ENCODE measurements around the gene LARGE2.
"Not testable (repeated sequence)": the region's sequence is repeated elsewhere in the genome, so short reads cannot be mapped to it uniquely, and the experiment has no call there.

The LARGE2 gene

DNA sequence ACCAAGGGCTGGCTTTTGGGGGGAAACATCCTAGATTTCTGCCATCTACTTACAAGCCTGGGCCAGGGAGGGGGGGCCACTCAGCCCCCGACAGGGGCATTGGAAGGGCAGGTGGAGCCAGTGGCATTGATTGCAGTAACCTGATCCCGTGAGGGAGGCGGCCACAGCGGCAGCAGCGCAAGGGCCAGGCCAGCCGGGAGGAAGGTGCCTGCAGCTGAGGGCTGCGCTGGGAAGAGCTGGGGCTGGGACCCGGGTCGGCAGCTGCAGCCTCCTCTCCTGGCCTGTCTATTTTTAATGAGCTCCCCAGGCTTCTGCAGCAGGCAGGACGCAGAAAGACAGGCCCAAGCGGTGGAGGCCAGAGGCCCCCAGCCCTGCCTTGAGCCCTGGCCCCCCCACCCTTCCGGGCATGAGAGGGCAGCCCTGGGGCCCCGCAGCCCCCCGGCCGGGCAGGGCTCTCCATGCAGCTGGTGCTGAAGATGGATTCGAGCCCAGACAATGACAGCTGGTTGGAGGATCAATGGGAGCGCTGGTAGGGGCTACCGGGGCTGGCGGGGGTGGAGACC is 26.0 kb upstream of the LARGE2 start:
- DNase-seq = no peak

DNA sequence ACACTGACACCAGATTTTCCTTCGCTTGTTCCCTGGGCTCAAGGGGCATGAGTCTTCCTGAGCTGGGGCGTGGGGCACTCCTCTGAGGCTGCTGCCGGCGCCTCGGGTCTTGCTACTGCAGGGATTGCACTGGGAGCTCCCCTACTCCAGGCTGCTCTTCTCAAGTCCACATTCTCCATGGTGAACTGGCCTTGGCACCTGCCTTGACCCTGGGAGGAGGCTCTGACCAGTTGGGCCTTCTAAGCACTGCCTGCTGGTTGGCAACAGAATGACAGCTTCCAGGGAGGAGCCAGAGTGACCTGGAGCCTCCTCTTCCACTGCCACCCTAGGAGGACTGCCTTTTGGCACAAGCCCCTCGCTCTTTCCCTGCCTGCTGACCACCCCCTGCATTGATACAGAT is 24.9 kb upstream of the LARGE2 start:
- no peak for DNase-seq

DNA sequence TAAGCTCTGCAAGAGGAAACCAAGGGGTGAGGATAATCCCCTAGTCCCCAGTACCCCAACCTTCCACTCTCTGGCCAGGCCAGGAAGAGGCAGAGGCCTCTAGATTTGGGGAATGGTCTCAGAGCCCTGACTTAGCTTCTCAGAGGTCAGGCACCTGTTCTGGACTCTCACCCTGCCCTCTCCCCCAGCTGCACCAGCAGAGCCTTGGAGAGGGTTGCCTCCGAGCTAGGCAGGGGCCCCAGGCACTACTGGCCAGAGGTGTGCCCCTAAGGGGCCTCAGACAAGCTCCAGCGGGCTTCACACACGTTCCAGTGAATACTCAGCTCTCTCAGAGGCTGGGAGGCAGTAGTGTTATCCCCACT is 23.4 kb upstream of the LARGE2 start:
- no peak for DNase-seq

DNA sequence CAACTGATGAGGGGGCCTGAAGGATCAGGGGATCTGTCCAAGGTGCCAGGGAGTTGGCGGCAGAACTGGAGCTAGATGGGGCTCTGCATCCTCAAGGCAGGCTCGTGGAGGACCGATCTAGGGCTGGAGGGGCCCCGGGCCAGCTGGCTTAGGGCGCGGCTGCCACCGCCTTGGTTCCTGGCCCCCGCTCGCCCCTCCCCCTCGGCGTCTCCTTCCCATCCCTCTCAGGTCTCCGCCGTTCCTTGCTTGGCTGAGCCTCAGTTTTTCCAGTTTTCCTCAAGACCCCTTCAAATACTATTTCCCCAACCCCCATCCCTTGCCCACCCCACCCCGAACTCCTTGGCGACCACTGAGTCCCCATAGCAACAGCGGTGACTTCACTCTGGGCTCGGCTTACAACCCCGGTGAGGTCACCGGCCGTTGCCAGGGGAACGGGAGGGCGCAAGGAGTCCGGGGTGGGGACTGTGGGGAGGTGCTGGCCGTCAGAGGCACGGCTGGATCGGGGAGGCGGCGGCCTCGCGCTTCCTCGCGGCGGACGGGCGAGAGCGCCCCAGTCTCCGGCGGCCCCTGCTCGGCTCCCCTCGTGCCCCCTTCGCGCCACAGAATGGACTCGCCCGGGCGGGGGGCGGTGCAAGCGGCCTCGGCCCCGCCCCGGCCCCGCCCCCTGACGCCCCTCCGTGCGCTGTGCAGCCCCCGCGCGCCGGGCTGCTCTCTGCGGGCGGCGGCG is 22.8 kb upstream of the LARGE2 start:
- DNase-seq = peak; percentile 83

DNA sequence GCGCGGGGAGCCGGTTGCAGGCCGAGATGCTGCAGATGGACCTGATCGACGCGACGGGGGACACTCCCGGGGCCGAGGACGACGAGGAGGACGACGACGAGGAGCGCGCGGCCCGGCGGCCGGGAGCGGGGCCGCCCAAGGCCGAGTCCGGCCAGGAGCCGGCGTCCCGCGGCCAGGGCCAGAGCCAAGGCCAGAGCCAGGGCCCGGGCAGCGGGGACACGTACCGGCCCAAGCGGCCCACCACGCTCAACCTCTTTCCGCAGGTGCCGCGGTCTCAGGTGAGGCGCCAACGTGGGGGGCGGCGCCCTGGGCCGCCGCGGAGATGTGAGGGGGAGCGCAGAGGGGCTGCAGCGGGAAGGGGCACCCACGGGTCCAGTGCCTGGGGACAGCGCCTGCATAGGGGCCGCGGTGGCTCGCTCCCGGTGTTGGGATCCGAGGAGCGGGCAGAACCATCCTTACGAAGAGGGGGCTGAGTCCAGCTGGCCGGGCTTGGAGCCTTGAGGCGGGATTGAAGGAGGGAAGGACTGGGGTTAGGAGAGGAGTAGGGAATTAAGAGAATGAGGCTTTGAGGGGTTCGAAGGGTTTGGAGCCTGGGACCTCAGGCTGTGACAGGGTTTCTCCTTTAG is 22.2 kb upstream of the LARGE2 start:
- not testable (repeated sequence) for DNase-seq

DNA sequence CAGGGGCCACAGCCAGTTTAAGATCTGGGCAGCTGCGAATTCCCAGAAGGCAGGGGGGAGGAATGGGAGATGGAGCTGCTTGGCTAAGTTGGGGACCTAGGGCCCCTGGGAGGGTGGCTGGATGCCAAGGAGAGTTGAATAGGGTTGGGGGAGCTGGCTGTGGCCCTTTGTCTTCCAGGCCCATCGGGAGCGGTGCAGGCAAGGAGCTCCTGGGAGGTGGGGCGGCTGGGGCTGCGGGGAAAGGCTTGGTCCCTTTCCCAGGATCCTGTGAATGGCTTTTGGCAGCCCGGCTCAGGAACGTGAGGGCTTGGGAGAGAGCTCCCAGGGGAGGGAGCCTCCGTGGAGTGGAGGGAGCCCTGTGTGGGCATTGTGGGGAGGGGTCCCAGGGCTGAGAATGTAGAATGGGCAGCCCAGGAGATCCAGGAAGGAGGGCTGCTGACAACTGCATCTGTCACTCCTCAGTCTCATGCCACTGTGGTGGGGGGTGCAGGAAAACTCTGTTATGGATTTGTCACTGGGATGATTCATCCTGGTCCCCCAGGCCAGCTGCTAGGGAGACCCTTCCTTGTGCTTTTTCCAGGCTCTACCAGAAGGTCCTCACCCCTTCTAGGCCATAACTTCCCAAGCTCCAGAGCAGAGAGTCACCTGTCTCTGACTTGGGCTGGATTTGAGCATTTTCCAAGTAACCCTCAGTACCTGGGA is 21.4 kb upstream of the LARGE2 start:
- no peak for DNase-seq

DNA sequence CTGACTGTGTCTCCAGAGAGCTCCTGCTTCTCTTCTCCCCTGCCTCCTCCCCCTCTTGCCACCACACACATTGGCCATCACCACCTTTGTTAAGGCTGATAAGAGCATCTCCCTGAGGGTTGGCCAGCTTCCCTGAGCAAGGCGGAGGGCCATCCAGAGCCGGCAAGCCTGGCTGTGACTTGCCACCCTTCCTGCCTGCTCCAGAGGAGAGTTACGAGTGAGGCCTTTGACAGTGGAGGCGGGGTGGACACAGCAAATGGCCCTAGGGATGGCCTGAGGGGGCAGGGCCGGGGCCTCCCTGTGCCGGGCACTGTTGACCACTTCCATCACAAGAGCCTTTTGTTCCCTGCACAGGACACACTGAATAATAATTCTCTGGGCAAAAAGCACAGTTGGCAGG is 20.8 kb upstream of the LARGE2 start:
- no peak for DNase-seq

DNA sequence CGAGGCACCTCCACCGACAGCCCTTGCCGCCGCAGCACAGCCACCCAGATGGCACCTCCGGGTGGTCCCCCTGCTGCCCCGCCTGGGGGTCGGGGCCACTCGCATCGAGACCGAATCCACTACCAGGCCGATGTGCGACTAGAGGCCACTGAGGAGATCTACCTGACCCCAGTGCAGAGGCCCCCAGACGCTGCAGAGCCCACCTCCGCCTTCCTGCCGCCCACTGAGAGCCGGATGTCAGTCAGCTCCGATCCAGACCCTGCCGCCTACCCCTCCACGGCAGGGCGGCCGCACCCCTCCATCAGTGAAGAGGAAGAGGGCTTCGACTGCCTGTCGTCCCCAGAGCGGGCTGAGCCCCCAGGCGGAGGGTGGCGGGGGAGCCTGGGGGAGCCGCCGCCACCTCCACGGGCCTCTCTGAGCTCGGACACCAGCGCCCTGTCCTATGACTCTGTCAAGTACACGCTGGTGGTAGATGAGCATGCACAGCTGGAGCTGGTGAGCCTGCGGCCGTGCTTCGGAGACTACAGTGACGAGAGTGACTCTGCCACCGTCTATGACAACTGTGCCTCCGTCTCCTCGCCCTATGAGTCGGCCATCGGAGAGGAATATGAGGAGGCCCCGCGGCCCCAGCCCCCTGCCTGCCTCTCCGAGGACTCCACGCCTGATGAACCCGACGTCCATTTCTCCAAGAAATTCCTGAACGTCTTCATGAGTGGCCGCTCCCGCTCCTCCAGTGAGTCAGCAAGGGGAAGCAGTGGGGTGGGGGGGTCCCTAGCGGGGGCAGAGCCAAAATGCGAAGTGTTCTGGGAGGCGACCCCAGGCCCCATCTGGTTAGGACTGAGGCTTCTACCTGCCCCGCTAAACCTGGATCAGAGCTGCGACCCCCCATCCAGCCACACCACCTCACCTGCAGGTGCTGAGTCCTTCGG is 19.7 kb upstream of the LARGE2 start:
- DNase-seq = no peak

DNA sequence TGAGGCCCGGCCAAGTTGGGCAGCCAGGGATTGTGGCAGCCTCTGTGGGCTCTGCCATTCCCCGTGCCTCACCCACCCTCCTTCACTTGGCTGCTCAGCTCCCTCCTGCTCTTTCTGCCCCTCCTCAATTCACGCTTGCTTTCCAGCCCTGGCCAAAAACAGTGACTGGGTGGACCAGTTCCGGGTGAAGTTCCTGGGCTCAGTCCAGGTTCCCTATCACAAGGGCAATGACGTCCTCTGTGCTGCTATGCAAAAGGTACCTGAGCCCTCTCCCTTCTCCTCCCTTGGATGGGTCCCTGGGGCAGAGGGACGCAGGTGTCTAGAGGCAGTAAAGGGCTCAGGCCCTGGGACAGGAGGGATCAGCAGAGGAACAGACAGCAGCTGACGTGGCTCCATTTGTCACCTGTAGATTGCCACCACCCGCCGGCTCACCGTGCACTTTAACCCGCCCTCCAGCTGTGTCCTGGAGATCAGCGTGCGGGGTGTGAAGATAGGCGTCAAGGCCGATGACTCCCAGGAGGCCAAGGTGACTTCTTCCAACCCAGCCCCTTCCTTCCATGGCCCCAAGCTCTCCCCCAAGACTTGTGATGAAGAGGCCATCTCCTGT is 18.0 kb upstream of the LARGE2 start:
- no peak for DNase-seq

DNA sequence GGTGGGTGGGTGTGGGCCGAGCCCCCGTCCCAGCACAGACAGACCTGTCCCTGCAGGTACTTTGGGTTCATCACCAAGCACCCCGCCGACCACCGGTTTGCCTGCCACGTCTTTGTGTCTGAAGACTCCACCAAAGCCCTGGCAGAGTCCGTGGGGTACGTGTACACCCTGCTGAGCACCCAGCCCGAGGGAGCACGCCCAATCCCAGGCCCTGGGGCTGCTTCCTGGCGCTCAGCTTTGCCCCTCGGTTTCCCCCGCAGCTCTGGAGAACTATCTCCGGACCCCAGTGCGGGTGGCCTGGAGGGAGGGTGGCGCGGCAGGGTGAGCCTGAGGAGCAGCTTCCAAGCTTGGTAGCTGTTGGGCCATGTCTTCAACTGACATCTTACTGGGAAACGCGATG is 17.4 kb upstream of the LARGE2 start:
- DNase-seq = no peak

DNA sequence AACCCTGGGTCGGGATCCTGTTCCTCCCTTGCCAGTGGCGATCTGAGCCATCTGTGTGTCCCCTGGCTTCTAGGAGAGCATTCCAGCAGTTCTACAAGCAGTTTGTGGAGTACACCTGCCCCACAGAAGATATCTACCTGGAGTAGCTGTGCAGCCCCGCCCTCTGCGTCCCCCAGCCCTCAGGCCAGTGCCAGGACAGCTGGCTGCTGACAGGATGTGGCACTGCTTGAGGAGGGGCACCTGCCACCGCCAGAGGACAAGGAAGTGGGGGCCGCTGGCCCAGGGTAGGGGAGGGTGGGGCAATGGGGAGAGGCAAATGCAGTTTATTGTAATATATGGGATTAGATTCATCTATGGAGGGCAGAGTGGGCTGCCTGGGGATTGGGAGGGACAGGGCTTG is 16.9 kb upstream of the LARGE2 start:
- DNase-seq = not testable (repeated sequence)

DNA sequence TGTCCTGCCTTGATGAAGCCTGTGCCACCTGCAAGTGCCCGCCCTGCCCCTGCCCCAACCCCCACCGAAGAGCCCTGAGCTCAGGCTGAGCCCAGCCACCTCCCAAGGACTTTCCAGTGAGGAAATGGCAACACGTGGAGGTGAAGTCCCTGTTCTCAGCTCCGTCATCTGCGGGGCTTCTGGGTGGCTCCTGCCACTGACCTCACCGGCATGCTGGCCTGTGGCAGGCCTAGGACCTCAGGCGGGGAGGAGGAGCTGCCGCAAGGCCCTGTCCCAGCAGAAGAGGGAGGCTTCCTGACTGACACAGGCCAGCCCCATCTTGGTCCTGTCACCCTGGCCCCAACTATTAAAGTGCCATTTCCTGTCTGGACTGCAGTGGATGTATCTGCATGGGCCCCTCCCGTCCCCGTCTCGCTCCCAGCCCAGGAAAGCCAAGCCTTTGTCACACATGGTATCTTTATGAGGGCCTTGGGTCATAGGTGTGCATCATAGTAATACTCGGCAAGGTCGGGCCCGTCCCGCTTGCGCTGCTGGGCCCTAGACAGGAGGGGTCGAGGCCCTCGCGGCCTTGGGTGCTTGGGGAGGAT is 16.3 kb upstream of the LARGE2 start:
- peak; percentile 32 for DNase-seq

DNA sequence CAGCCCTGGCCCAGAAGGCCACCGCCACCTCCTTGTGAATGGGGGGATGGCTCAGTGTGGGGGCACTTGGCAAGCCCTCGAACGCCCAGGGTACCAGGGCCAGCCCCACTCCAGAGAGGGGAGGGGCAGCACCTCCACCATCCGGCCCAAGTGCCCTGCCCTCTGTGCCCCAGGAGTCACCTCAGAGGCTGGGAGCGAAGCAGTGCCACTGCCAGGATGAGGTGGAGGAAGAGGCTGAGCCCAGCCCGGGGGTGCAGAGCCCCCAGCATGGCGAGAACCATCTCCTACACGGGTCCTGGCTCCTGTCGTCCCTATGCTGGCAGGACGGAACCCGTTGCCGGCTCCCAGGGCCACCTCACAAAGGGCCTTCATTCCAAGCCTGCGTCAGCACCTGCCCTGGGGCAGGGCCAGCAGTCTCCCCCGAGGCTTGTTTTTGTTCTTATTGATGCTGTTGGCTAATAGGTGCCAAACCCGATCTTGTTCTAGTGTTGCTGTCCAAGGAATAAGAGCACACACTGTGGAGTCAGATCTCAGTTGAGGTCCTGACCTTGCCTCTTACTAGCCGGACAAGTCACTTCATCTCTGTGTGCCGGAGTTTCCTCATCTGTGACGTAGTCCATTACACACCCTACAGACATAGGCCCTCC is 15.4 kb upstream of the LARGE2 start, which contains the start of gene FREY1:
TSS of gene FREY1 (minus strand) at position 307 of the 647 bp plus-strand sequence. CDS start at position 281, 26 bp downstream.
- no peak for DNase-seq

DNA sequence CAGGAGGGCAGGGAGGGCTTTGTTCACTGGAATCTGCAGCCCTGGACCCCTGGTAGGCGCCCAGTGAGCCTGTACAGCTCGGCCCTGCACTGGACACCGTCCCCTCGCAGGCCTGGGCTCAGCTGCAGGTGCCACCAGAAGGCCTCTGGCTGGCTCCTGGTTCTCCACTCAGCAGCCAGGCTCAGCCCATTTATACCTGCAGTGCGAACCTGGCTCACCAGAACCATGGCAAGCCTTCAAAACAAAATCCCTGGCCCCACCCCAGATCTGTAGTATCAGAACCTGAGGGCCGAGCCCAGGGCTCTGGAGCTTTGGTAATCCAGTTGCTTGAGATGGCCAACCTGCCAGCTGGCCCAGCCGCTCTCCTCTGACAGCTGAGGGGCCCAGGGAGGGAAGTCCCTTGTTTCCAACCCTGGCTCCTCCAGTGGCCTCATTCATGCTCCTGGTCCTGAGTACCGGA is 14.5 kb upstream of the LARGE2 start:
- DNase-seq = no peak

DNA sequence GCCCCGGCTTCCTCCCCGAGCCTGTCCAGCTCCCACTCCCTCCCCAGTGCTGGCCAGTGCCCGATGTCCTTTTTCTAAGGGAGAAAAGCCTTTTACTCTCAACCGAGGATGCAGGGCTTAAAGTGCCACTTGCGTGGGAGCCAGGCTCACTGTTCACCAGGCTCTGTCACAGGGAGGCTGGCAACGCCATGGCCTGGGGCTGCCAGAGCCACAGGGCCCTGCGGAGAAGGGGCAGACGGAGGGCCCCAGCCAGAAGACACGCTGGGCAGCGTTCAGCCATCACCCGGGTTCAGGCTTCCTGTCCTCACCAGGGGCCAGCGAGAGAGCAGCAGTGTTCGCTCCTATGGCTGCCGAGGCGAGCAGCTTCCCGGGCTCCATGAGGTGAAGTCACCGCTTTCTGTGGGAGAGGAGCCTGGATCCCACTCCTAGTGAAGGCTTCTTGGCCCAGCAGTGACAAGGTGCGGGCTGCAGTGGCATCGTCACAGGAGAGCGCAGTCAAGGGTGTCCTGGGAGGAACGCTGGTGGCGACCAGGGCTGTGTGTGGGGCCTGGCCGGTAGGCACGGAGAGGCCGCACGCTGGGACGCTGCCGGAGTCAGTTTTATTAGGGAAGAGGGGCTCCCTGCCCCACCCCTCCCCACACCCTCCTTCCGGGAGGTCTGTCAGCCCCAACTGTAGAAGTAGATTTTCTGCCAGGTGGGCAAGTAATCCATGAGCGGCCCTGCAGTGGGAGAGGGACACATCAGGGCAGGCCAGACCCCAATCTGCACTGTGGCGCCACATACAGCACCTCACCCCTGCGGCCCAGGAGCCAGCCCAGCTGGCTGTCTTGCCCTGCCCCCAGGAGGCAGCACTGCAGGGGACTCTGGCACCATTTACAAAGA is 12.6 kb upstream of the LARGE2 start:
- DNase-seq = no peak

DNA sequence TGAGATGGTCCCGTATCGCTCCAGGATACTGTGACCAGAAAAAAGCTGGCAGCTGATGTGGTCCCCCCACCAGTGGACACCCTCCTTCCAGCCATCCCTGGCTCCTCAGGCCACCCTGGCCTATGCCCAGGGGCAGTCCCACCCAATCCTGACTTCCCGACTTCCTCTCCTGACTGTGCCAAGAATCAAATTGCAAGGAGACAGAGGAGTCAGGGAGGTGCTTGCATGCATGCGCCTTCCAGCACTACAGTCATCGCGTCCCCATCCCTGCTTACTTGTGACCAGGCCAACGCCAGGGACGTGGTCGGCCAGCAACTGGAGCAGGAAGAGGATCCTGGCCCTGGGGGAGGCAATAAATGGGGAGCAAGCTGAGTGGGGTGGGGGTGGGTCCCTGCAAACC is 11.8 kb upstream of the LARGE2 start:
- DNase-seq = no peak

DNA sequence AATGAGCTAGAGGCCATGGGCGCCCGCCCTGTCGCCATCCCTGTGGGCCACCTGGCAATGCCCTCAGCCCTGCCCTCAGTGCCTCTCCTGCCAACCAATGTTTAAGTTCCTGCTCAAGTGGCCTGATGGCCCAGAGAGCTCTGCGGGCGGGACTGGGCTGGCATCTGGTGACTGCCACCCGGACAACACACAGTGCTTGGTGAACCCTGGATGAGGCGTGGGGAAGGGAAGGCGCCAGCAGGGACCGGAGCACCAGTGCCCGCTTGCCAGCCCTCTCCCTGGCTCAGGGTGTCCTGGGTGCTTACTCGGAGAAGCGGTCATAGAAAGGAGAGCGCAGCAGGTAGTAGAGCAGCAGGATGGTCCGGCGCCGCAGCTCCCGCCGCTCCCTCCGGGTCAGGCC is 8.9 kb upstream of the LARGE2 start:
- DNase-seq = no peak

DNA sequence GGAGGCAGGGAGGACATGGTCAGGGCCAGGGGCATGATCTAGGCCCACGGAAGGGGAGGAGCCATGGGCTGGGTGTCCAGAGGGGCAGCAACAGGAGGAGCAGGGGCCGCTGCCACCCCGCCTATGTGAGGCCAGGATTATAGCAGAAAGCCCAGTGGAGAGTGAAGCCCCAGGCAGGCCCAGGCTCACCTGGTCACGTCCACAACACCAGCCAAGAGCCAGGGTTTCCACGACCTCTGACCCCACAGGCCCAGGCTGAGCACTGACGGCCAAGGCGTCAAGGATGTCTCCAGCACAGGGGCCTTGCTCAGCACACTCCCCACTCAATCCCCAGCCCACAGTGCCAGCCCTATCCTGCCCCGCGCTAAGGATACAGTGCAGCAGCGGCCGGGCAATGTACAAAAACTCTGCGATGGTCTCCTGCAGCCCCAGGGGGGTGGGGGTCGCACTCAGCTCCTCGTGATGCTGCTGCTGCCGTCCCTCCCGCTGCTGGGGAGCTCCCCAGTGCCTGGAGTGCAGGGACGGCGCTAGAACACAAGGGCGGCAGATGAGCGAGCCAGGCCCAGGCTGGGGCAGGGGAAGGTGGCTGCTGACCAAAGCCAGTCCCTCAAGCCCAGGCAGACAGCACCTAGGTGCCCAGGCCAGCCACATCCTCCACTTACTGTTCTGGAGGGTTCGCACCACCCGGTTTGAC is 8.4 kb upstream of the LARGE2 start:
- DNase-seq = no peak

DNA sequence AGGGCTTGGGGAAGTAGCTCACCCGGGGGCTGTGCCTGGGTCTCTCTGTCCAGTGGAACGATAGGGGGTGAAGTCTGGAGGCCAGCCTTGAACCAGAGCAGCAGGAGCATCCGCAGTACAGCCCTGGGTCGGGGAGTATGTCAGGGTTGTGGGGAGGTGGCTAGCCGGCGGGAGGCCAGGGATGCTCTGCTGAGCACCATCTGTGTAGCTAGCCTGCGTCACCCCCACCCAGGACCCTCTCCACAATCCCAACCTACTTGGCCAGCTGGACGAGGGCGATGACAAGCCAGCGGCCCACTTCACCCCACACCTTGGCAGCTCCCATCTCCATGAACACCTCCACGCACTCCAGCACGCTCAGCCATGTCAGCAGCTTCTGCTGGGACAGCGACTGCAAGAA is 7.0 kb upstream of the LARGE2 start:
- no peak for DNase-seq

DNA sequence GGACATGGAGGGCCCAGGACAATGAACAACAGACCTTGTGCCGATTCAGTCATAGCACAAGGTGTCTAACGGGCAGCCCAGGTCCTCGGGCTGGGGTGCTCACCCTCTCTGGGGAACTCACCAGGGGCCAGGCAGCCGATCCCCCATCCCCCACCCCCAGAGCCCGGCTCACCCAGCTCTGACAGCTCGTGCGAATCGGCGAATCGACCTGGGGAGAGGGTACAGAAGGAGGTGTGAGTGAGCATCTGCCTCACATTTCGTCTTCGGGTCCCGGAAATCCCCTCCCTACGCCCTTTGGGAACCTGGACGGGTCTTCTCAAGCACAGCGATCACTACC is 5.2 kb upstream of the LARGE2 start:
- peak; percentile 31 for DNase-seq

All from CD4-positive, alpha-beta T cell treated with Interferon gamma for 1 hour (primary cell).